Activated CD4-positive, alpha-beta T cell treated with anti-CD3 and anti-CD28 coated beads, Interleukin-2, amount 50 U/mL, for 4 hours (primary cell): ENCODE data around the gene CCDC141.
"Not testable (repeated sequence)": the region's sequence is repeated elsewhere in the genome, so short reads cannot be mapped to it uniquely, and the experiment has no call there.

ENCODE experiments used
- DNase-seq, 2 experiments: peaks; one replicate each; pipeline ENCODE4 v3.0.0-alpha.2; 2020

The CCDC141 gene

GRCh38 chr2:179049546-179050311 is at the start of gene CCDC141:
TSS of gene CCDC141 (minus strand) at chr2:179050137. CDS start at chr2:179049941, 196 bp downstream.
- no peak for DNase-seq

- no peak for DNase-seq
Measured at GRCh38 chr2:179098080-179098689, 48.2 kb upstream of the CCDC141 start.

GRCh38 chr2:179097131-179097530 is 47.2 kb upstream of the CCDC141 start:
- DNase-seq, result no peak

GRCh38 chr2:179096090-179096489 is 46.2 kb upstream of the CCDC141 start:
- no peak for DNase-seq

- not testable (repeated sequence) for DNase-seq
Measured at GRCh38 chr2:179092912-179093311, 43.0 kb upstream of the CCDC141 start.

GRCh38 chr2:179082697-179083096 is 32.8 kb upstream of the CCDC141 start:
- no peak for DNase-seq

GRCh38 chr2:179081954-179082353 is 32.0 kb upstream of the CCDC141 start:
- no peak for DNase-seq

GRCh38 chr2:179072527-179072926 is 22.6 kb upstream of the CCDC141 start:
- no peak for DNase-seq

GRCh38 chr2:179071810-179072355 is 21.9 kb upstream of the CCDC141 start:
- no peak for DNase-seq

- DNase-seq, result no peak
Measured at GRCh38 chr2:179070895-179071294, 21.0 kb upstream of the CCDC141 start.

GRCh38 chr2:179069685-179070084 is 19.7 kb upstream of the CCDC141 start:
- no peak for DNase-seq

GRCh38 chr2:179068991-179069643 is 19.2 kb upstream of the CCDC141 start:
- no peak for DNase-seq

- DNase-seq, result no peak
Measured at GRCh38 chr2:179059026-179059700, 9.2 kb upstream of the CCDC141 start.

- no peak for DNase-seq
Measured at GRCh38 chr2:179057737-179058136, 7.8 kb upstream of the CCDC141 start.

- not testable (repeated sequence) for DNase-seq
Measured at GRCh38 chr2:179053568-179053967, 3.6 kb upstream of the CCDC141 start.

- no peak for DNase-seq
Measured at GRCh38 chr2:179051250-179051649, 1.3 kb upstream of the CCDC141 start.

- DNase-seq, result no peak
Measured at GRCh38 chr2:179050755-179051154, 818 bp upstream of the CCDC141 start.

GRCh38 chr2:179049203-179049545 is 763 bp downstream of the CCDC141 start:
- no peak for DNase-seq

GRCh38 chr2:179048099-179048498 is 1.8 kb downstream of the CCDC141 start:
- DNase-seq, result no peak

- DNase-seq, result not testable (repeated sequence)
Measured at GRCh38 chr2:179045602-179046001, 4.3 kb downstream of the CCDC141 start.

- DNase-seq, result no peak
Measured at GRCh38 chr2:179044500-179044899, 5.4 kb downstream of the CCDC141 start.

- no peak for DNase-seq
Measured at GRCh38 chr2:179037807-179038206, 12.1 kb downstream of the CCDC141 start.

- no peak for DNase-seq
Measured at GRCh38 chr2:179036353-179036905, 13.5 kb downstream of the CCDC141 start.
